ENCODE results near the gene AKT1S1.

DNA sequence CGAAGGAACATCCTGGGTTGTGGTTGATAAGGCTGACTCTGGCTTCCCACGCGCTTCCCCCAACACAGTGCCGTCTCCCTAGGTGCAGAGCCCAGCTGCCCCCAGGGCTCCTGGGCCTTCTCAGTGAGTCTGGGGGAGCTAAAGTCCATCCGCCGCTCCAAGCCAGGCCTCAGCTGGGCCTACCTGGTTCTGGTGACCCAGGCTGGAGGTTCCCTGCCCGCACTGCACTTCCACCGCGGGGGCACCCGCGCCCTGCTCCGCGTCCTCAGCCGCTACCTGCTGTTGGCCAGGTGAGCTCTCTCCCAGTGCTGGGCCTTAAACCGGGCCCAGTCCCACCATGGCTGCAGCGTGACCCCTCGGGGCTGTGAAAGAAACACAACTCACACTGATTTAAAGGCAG, 4.0 kb upstream of the AKT1S1 start:
- TF ChIP-seq, protein P1, sequence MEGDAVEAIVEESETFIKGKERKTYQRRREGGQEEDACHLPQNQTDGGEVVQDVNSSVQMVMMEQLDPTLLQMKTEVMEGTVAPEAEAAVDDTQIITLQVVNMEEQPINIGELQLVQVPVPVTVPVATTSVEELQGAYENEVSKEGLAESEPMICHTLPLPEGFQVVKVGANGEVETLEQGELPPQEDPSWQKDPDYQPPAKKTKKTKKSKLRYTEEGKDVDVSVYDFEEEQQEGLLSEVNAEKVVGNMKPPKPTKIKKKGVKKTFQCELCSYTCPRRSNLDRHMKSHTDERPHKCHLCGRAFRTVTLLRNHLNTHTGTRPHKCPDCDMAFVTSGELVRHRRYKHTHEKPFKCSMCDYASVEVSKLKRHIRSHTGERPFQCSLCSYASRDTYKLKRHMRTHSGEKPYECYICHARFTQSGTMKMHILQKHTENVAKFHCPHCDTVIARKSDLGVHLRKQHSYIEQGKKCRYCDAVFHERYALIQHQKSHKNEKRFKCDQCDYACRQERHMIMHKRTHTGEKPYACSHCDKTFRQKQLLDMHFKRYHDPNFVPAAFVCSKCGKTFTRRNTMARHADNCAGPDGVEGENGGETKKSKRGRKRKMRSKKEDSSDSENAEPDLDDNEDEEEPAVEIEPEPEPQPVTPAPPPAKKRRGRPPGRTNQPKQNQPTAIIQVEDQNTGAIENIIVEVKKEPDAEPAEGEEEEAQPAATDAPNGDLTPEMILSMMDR (IDR thresholded peaks at IDR 0.05; ENCODE audit: insufficient read depth, low read depth, low read length), result no peak
- TF ChIP-seq EZH2 (IDR thresholded peaks at IDR 0.05; ENCODE audit: insufficient read depth, low read length), result no peak
